Stomach smooth muscle (tissue), 2 donors: ENCODE measurements around the gene STXBP4.
"Not testable (repeated sequence)": the region's sequence is repeated elsewhere in the genome, so short reads cannot be mapped to it uniquely, and the experiment has no call there.

Source experiments
- H3K27ac ChIP-seq: one replicate; pipeline ENCODE4 v1.7.0; 2013; ENCODE audit warnings: mild to moderate bottlenecking, low read length, inconsistent platforms
- H3K27me3 ChIP-seq, 2 donors: one replicate each; pipeline ENCODE4 v1.7.0; 2013; ENCODE audit warnings: low read length in 2 of 2; ENCODE audit not compliant: insufficient read depth in 2 of 2, control insufficient read depth in 1 of 2
- H3K36me3 ChIP-seq, 2 donors: one replicate each; pipeline ENCODE4 v1.7.0; 2013; ENCODE audit warnings: low read length in 2 of 2; ENCODE audit not compliant: control insufficient read depth in 2 of 2, insufficient read depth in 2 of 2
- H3K4me1 ChIP-seq: one replicate; pipeline ENCODE4 v1.7.0; 2013; ENCODE audit warnings: low read length; ENCODE audit not compliant: control insufficient read depth, insufficient read depth
- H3K4me3 ChIP-seq, 2 donors: one replicate each; pipeline ENCODE4 v1.7.0; 2013; ENCODE audit warnings: low read length in 2 of 2
- H3K9ac ChIP-seq, 2 donors: one replicate each; pipeline ENCODE4 v1.7.0; 2013; ENCODE audit warnings: low read length in 2 of 2, mild to moderate bottlenecking in 1 of 2
- H3K9me3 ChIP-seq, 2 donors: one replicate each; pipeline ENCODE4 v1.7.0; 2013; ENCODE audit warnings: low read length in 2 of 2; ENCODE audit not compliant: control insufficient read depth in 2 of 2
- donor health status: healthy.
- donor health status: Pancreatic carcinoma.

STXBP4 gene

GRCh38 chr17:55068862-55069811 is 100.6 kb downstream of the STXBP4 start:
- Histone ChIP-seq H3K4me3 (no peak overlapping the region), H3K9ac (no peak overlapping the region), H3K36me3 (no peaks in the 10 kb centered on the region), H3K27me3 (no peaks in the 10 kb centered on the region), H3K27ac (no peak overlapping the region), H3K9me3 (no peaks in the 10 kb centered on the region), H3K4me1 (no peaks in the 10 kb centered on the region)

GRCh38 chr17:55069983-55070529 is 101.5 kb downstream of the STXBP4 start:
- no peak overlapping the region for H3K9ac ChIP-seq
- H3K4me1 ChIP-seq, result no peaks in the 10 kb centered on the region
- H3K36me3 ChIP-seq, result no peaks in the 10 kb centered on the region
- no peak overlapping the region for H3K4me3 ChIP-seq
- no peak overlapping the region for H3K27ac ChIP-seq
- H3K27me3 ChIP-seq, result no peaks in the 10 kb centered on the region
- no peaks in the 10 kb centered on the region for H3K9me3 ChIP-seq

- Histone ChIP-seq H3K9ac (no peak overlapping the region), H3K27ac (no peak overlapping the region), H3K27me3 (no peaks in the 10 kb centered on the region), H3K4me1 (no peaks in the 10 kb centered on the region), H3K36me3 (no peaks in the 10 kb centered on the region), H3K4me3 (no peak overlapping the region), H3K9me3 (no peaks in the 10 kb centered on the region)
Observed at GRCh38 chr17:55072898-55073297, 104.3 kb downstream of the STXBP4 start.

- H3K4me3 ChIP-seq, H3K4me1 ChIP-seq, H3K9me3 ChIP-seq, H3K36me3 ChIP-seq, H3K9ac ChIP-seq, H3K27ac ChIP-seq, H3K27me3 ChIP-seq: not testable (repeated sequence)
Observed at GRCh38 chr17:55073467-55073866, 104.9 kb downstream of the STXBP4 start.

GRCh38 chr17:55081559-55081958 is 113.0 kb downstream of the STXBP4 start:
- no peaks in the 10 kb centered on the region for H3K9me3 ChIP-seq
- H3K9ac ChIP-seq, result no peak overlapping the region
- H3K27ac ChIP-seq, result no peak overlapping the region
- no peaks in the 10 kb centered on the region for H3K4me1 ChIP-seq
- H3K36me3 ChIP-seq, result peaks cover 5 to 9% of the 10 kb centered on the region in 2 donors
- H3K27me3 ChIP-seq, result no peaks in the 10 kb centered on the region
- H3K4me3 ChIP-seq, result no peak overlapping the region

GRCh38 chr17:55086635-55087058 is 118.1 kb downstream of the STXBP4 start:
- H3K9me3 ChIP-seq, result no peaks in the 10 kb centered on the region
- H3K27ac ChIP-seq, result no peak overlapping the region
- H3K4me3 ChIP-seq, result no peak overlapping the region
- H3K4me1 ChIP-seq, result no peaks in the 10 kb centered on the region
- no peak overlapping the region for H3K9ac ChIP-seq
- H3K36me3 ChIP-seq, result peaks cover 5% of the 10 kb centered on the region in 2 donors
- H3K27me3 ChIP-seq, result no peaks in the 10 kb centered on the region

GRCh38 chr17:55089256-55089655 is 120.7 kb downstream of the STXBP4 start:
- H3K27me3 ChIP-seq, result no peaks in the 10 kb centered on the region
- H3K4me1 ChIP-seq, result no peaks in the 10 kb centered on the region
- no peak overlapping the region for H3K27ac ChIP-seq
- no peaks in the 10 kb centered on the region for H3K9me3 ChIP-seq
- no peaks in the 10 kb centered on the region for H3K36me3 ChIP-seq
- H3K4me3 ChIP-seq, result no peak overlapping the region
- no peak overlapping the region for H3K9ac ChIP-seq

- H3K4me3 ChIP-seq, result no peak overlapping the region
- H3K27ac ChIP-seq, result no peak overlapping the region
- H3K9ac ChIP-seq, result no peak overlapping the region
- H3K9me3 ChIP-seq, result no peaks in the 10 kb centered on the region
- no peaks in the 10 kb centered on the region for H3K36me3 ChIP-seq
- no peaks in the 10 kb centered on the region for H3K4me1 ChIP-seq
- no peaks in the 10 kb centered on the region for H3K27me3 ChIP-seq
Observed at GRCh38 chr17:55090079-55090492, 121.5 kb downstream of the STXBP4 start.

- Histone ChIP-seq H3K27me3 (no peaks in the 10 kb centered on the region), H3K9me3 (no peaks in the 10 kb centered on the region), H3K27ac (no peak overlapping the region), H3K9ac (no peak overlapping the region), H3K4me1 (no peaks in the 10 kb centered on the region), H3K36me3 (no peaks in the 10 kb centered on the region), H3K4me3 (no peak overlapping the region)
Observed at GRCh38 chr17:55093353-55093752, 124.8 kb downstream of the STXBP4 start.

- Histone ChIP-seq H3K4me3 (no peak overlapping the region), H3K27ac (no peak overlapping the region), H3K4me1 (no peaks in the 10 kb centered on the region), H3K27me3 (no peaks in the 10 kb centered on the region), H3K9ac (no peak overlapping the region), H3K36me3 (peaks cover 0 to 4% of the 10 kb centered on the region in 2 donors), H3K9me3 (peaks cover 0 to 6% of the 10 kb centered on the region in 2 donors)
Observed at GRCh38 chr17:55098765-55099164, 130.2 kb downstream of the STXBP4 start.

GRCh38 chr17:55110521-55110920 is 142.0 kb downstream of the STXBP4 start:
- H3K4me1 ChIP-seq, result no peaks in the 10 kb centered on the region
- H3K9me3 ChIP-seq, result no peaks in the 10 kb centered on the region
- H3K27ac ChIP-seq, result no peak overlapping the region
- no peaks in the 10 kb centered on the region for H3K27me3 ChIP-seq
- H3K9ac ChIP-seq, result no peak overlapping the region
- H3K4me3 ChIP-seq, result no peak overlapping the region
- no peaks in the 10 kb centered on the region for H3K36me3 ChIP-seq
